ENCODE results near the gene NDUFS6. TPM values are rescaled to one million over a fixed set of nuclear protein-coding genes. Genes with fewer than 3 reads are reported as not detected.

NDUFS6 gene
- total RNA-seq, 4 donors from 2014 or later, result 36.1 to 72.7 (median 57.3) TPM

- intact Hi-C loops (cut with DNase I), result no loop called here
- DNase-seq, result no peak
Measured at GRCh38 chr5:1784197-1785050, 16.8 kb upstream of the NDUFS6 start.

GRCh38 chr5:1785062-1785461 lies 16.1 kb upstream of the NDUFS6 start:
- no peaks in the 10 kb centered on the region for H3K36me3 ChIP-seq
- intact Hi-C loops (cut with DNase I), result no loop called here
- WGBS, 2 donors, result 60 to 80% methylated on average over 2 to 3 of the region's 8 CpGs
- H3K4me3 ChIP-seq, result no peak overlapping the region
- no peaks in the 10 kb centered on the region for H3K9me3 ChIP-seq
- TF ChIP-seq, protein P1, sequence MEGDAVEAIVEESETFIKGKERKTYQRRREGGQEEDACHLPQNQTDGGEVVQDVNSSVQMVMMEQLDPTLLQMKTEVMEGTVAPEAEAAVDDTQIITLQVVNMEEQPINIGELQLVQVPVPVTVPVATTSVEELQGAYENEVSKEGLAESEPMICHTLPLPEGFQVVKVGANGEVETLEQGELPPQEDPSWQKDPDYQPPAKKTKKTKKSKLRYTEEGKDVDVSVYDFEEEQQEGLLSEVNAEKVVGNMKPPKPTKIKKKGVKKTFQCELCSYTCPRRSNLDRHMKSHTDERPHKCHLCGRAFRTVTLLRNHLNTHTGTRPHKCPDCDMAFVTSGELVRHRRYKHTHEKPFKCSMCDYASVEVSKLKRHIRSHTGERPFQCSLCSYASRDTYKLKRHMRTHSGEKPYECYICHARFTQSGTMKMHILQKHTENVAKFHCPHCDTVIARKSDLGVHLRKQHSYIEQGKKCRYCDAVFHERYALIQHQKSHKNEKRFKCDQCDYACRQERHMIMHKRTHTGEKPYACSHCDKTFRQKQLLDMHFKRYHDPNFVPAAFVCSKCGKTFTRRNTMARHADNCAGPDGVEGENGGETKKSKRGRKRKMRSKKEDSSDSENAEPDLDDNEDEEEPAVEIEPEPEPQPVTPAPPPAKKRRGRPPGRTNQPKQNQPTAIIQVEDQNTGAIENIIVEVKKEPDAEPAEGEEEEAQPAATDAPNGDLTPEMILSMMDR (IDR thresholded peaks at IDR 0.05), result no peak
- TF ChIP-seq POLR2A (IDR thresholded peaks at IDR 0.05), result no peak
- no peak for DNase-seq
- H3K27ac ChIP-seq, result no peak overlapping the region
- peaks cover 0 to 8% (median 5%) of the 10 kb centered on the region in 3 donors for H3K4me1 ChIP-seq
- H3K27me3 ChIP-seq, result peaks cover 0 to 43% (median 0%) of the 10 kb centered on the region in 4 donors

More at GRCh38 chr5:1784197-1785050, 16.8 kb upstream of the NDUFS6 start:
- H3K9me3 ChIP-seq, result no peaks in the 10 kb centered on the region
- no peak overlapping the region for H3K27ac ChIP-seq
- no peak overlapping the region for H3K4me3 ChIP-seq
- peaks cover 0 to 43% (median 0%) of the 10 kb centered on the region in 4 donors for H3K27me3 ChIP-seq
- TF ChIP-seq POLR2A (IDR thresholded peaks at IDR 0.05), result no peak
- TF ChIP-seq, protein P1 (IDR thresholded peaks at IDR 0.05), result no peak
- WGBS, 2 donors, result 87 to 90% methylated on average over 13 to 15 of the region's 20 CpGs
- no peaks in the 10 kb centered on the region for H3K36me3 ChIP-seq
- H3K4me1 ChIP-seq, result peaks cover 0 to 1% (median under 1%) of the 10 kb centered on the region in 3 donors

GRCh38 chr5:1785984-1786383 lies 15.2 kb upstream of the NDUFS6 start:
- Histone ChIP-seq H3K36me3 (no peaks in the 10 kb centered on the region), H3K4me3 (no peak overlapping the region), H3K4me1 (peaks cover 0 to 13% (median 8%) of the 10 kb centered on the region in 3 donors), H3K27me3 (peaks cover 0 to 43% (median 0%) of the 10 kb centered on the region in 4 donors), H3K27ac (no peak overlapping the region), H3K9me3 (no peaks in the 10 kb centered on the region)
- DNase-seq, result no peak
- no peak for TF ChIP-seq POLR2A (IDR thresholded peaks at IDR 0.05)
- TF ChIP-seq, protein P1 (IDR thresholded peaks at IDR 0.05), result no peak
- intact Hi-C loops (cut with DNase I), result no loop called here
- WGBS, 2 donors, result 72 to 99% methylated on average over 4 to 8 of the region's 13 CpGs

- Histone ChIP-seq H3K27ac (no peak overlapping the region), H3K36me3 (no peaks in the 10 kb centered on the region), H3K9me3 (no peaks in the 10 kb centered on the region), H3K27me3 (peaks cover 0 to 43% (median 0%) of the 10 kb centered on the region in 4 donors), H3K4me3 (no peak overlapping the region), H3K4me1 (peaks cover 0 to 13% (median 8%) of the 10 kb centered on the region in 3 donors)
- DNase-seq, result no peak
- intact Hi-C loops (cut with DNase I), result no loop called here
- WGBS, 2 donors, result 92 to 95% methylated on average over 18 to 19 of the region's 29 CpGs
- TF ChIP-seq POLR2A (IDR thresholded peaks at IDR 0.05), result no peak
- TF ChIP-seq, protein P1 (IDR thresholded peaks at IDR 0.05), result no peak
Measured at GRCh38 chr5:1786621-1787471, 14.4 kb upstream of the NDUFS6 start.
